NT2/D1 (cell line): ENCODE data around the gene SND1.

Experiments used
- SUZ12 ChIP-seq: IDR thresholded peaks from 2 replicates; pipeline ENCODE4 v1.6.1; 2011; ENCODE audit not compliant: insufficient read length, insufficient read depth; ENCODE audit errors: extremely low read depth
- YY1 ChIP-seq: IDR thresholded peaks from 2 replicates; pipeline ENCODE4 v1.6.1; 2011; ENCODE audit not compliant: insufficient read length, insufficient read depth

GRCh38 chr7:127655720-127656119 lies 3.7 kb downstream of the SND1 start:
- TF ChIP-seq SUZ12, result no peak
- TF ChIP-seq YY1, result no peak
